ENCODE measurements around the gene SPTB. TPM values are rescaled to one million over a fixed set of nuclear protein-coding genes. Genes with fewer than 3 reads are reported as not detected.
A peak's percentile ranks its signal among the peaks of the same experiment; 100 is the strongest.

The SPTB gene
- total and polyA plus RNA-seq, 9 of the 15 experiments (the other 6 are each of a cell fraction or from before 2014, with no cell fraction given), result 0.21 to 45.9 (median 11.7) TPM

- TF ChIP-seq, protein P1, sequence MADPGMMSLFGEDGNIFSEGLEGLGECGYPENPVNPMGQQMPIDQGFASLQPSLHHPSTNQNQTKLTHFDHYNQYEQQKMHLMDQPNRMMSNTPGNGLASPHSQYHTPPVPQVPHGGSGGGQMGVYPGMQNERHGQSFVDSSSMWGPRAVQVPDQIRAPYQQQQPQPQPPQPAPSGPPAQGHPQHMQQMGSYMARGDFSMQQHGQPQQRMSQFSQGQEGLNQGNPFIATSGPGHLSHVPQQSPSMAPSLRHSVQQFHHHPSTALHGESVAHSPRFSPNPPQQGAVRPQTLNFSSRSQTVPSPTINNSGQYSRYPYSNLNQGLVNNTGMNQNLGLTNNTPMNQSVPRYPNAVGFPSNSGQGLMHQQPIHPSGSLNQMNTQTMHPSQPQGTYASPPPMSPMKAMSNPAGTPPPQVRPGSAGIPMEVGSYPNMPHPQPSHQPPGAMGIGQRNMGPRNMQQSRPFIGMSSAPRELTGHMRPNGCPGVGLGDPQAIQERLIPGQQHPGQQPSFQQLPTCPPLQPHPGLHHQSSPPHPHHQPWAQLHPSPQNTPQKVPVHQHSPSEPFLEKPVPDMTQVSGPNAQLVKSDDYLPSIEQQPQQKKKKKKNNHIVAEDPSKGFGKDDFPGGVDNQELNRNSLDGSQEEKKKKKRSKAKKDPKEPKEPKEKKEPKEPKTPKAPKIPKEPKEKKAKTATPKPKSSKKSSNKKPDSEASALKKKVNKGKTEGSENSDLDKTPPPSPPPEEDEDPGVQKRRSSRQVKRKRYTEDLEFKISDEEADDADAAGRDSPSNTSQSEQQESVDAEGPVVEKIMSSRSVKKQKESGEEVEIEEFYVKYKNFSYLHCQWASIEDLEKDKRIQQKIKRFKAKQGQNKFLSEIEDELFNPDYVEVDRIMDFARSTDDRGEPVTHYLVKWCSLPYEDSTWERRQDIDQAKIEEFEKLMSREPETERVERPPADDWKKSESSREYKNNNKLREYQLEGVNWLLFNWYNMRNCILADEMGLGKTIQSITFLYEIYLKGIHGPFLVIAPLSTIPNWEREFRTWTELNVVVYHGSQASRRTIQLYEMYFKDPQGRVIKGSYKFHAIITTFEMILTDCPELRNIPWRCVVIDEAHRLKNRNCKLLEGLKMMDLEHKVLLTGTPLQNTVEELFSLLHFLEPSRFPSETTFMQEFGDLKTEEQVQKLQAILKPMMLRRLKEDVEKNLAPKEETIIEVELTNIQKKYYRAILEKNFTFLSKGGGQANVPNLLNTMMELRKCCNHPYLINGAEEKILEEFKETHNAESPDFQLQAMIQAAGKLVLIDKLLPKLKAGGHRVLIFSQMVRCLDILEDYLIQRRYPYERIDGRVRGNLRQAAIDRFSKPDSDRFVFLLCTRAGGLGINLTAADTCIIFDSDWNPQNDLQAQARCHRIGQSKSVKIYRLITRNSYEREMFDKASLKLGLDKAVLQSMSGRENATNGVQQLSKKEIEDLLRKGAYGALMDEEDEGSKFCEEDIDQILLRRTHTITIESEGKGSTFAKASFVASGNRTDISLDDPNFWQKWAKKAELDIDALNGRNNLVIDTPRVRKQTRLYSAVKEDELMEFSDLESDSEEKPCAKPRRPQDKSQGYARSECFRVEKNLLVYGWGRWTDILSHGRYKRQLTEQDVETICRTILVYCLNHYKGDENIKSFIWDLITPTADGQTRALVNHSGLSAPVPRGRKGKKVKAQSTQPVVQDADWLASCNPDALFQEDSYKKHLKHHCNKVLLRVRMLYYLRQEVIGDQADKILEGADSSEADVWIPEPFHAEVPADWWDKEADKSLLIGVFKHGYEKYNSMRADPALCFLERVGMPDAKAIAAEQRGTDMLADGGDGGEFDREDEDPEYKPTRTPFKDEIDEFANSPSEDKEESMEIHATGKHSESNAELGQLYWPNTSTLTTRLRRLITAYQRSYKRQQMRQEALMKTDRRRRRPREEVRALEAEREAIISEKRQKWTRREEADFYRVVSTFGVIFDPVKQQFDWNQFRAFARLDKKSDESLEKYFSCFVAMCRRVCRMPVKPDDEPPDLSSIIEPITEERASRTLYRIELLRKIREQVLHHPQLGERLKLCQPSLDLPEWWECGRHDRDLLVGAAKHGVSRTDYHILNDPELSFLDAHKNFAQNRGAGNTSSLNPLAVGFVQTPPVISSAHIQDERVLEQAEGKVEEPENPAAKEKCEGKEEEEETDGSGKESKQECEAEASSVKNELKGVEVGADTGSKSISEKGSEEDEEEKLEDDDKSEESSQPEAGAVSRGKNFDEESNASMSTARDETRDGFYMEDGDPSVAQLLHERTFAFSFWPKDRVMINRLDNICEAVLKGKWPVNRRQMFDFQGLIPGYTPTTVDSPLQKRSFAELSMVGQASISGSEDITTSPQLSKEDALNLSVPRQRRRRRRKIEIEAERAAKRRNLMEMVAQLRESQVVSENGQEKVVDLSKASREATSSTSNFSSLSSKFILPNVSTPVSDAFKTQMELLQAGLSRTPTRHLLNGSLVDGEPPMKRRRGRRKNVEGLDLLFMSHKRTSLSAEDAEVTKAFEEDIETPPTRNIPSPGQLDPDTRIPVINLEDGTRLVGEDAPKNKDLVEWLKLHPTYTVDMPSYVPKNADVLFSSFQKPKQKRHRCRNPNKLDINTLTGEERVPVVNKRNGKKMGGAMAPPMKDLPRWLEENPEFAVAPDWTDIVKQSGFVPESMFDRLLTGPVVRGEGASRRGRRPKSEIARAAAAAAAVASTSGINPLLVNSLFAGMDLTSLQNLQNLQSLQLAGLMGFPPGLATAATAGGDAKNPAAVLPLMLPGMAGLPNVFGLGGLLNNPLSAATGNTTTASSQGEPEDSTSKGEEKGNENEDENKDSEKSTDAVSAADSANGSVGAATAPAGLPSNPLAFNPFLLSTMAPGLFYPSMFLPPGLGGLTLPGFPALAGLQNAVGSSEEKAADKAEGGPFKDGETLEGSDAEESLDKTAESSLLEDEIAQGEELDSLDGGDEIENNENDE (IDR thresholded peaks at IDR 0.05; ENCODE audit: low read depth, low read length), result no peak
- TF ChIP-seq E2F4 (CRISPR knock-in tag; IDR thresholded peaks at IDR 0.05; ENCODE audit: low read depth) (no peak), EP300 (IDR thresholded peaks at IDR 0.05; ENCODE audit: low read length) (peak; percentile 72; the same call in 1 of the 2 replicates), SMAD2 (IDR thresholded peaks at IDR 0.05; ENCODE audit: low read depth, low read length) (no peak), GTF2F1 (IDR thresholded peaks at IDR 0.05; ENCODE audit: low read depth, low read length) (no peak), USF1 (CRISPR knock-in tag; IDR thresholded peaks at IDR 0.05) (no peak), NONO (IDR thresholded peaks at IDR 0.05; ENCODE audit: low read depth in 2 of 2, low read length in 1 of 2) (0 out of 4 replicates have a peak, but pooled peaks of 1 of the 2 experiments have one; percentile 11)
- TF ChIP-seq, protein P2, sequence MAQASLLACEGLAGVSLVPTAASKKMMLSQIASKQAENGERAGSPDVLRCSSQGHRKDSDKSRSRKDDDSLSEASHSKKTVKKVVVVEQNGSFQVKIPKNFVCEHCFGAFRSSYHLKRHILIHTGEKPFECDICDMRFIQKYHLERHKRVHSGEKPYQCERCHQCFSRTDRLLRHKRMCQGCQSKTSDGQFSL (CRISPR knock-in tag; IDR thresholded peaks at IDR 0.05), result no peak
- TF ChIP-seq, protein P2 (tag; IDR thresholded peaks at IDR 0.05), result no peak
- TF ChIP-seq, protein P3, sequence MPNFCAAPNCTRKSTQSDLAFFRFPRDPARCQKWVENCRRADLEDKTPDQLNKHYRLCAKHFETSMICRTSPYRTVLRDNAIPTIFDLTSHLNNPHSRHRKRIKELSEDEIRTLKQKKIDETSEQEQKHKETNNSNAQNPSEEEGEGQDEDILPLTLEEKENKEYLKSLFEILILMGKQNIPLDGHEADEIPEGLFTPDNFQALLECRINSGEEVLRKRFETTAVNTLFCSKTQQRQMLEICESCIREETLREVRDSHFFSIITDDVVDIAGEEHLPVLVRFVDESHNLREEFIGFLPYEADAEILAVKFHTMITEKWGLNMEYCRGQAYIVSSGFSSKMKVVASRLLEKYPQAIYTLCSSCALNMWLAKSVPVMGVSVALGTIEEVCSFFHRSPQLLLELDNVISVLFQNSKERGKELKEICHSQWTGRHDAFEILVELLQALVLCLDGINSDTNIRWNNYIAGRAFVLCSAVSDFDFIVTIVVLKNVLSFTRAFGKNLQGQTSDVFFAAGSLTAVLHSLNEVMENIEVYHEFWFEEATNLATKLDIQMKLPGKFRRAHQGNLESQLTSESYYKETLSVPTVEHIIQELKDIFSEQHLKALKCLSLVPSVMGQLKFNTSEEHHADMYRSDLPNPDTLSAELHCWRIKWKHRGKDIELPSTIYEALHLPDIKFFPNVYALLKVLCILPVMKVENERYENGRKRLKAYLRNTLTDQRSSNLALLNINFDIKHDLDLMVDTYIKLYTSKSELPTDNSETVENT (CRISPR knock-in tag; IDR thresholded peaks at IDR 0.05), result no peak
These were observed at the start of gene SPTB (continued) for GRCh38 chr14:64879635-64880220.

Measured in K562 (cell line).